NCI-H748 (cell line): ENCODE data around the gene MSRB3.

ENCODE experiments used
- DNase-seq: peaks from one replicate; lab custom pipeline; 2025; ENCODE audit not compliant: unreplicated experiment; lab: John Stamatoyannopoulos, UW

MSRB3 gene

GRCh38 chr12:65387396-65387795, 108.9 kb downstream of the MSRB3 start:
- DNase-seq, result no peak

DNA sequence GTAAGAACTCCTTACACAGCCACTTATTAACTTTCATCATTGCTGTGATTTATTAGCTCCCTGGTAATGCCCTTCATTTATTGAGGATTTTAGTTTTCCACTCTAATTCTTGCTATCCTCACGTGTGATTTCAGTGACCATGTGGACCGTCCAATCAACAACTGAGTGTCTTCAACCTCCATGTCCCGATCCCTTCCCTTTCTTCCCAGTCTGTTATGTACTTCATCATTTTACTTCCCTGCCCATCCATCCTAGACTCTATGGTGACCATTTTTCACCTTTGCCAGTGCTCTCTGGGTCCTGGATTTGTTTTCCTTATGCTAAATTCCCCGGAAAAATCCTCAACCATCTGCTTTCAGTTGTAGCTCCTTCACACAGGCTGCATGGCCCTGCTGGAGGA, 111.0 kb downstream of the MSRB3 start:
- DNase-seq, result no peak

GRCh38 chr12:65391711-65392110, 113.2 kb downstream of the MSRB3 start:
- no peak for DNase-seq

GRCh38 chr12:65392491-65392890, 114.0 kb downstream of the MSRB3 start:
- no peak for DNase-seq

DNA sequence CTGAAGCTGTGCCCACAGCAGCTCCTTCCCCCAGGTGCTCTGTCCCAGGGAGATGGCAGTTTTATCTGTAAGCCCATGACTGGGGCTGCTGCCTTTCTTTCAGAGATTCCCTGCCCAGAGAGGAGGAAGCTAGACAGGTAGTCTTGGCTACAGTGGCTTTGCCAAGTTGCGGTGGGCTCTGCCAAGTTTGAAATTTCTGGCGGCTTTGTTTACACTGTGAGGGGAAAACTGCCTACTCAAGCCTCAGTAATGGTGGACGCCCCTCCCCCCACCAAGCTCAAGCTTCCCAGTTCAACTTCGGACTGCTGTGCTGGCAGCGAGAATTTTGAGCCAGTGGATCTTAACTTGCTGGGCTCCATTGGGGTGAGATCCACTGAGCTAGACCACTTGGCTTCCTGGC, 124.7 kb downstream of the MSRB3 start:
- DNase-seq, result no peak

DNA sequence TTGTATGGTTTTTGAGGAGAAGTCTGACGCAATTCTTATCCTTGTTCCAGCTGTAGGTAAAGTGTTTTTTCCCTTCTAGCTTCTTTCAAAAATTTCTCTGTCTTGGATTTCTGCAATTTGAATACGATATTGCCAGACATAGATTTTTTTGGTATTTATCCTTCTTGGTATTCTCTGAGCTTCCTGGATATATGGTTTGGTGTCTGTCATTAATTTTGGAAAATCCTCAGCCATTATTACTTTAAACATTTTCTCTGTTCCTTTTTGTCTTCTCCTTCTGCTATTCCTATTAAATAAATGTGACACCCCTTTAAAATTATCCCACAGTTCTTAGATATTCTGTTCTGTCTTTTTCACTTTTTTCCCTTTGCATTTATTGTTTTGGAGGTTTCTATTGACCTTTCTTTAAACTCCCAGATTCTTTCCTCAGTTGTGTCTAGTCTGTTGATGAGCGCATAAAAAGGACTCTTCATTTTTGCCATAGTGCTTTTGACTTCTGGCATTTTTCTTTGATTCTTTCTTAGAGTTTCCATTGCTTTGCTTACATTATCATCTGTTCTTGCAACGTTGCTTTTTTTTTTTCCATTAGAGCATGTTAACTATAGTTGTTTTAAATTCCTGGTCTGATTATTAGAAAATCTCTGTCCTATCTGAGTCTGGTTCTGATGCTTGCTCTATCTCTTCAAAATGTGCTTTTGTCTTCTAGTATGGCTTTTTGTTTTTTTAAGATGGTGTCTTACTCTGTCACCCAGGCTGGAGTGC, 129.1 kb downstream of the MSRB3 start:
- no peak for DNase-seq

DNA sequence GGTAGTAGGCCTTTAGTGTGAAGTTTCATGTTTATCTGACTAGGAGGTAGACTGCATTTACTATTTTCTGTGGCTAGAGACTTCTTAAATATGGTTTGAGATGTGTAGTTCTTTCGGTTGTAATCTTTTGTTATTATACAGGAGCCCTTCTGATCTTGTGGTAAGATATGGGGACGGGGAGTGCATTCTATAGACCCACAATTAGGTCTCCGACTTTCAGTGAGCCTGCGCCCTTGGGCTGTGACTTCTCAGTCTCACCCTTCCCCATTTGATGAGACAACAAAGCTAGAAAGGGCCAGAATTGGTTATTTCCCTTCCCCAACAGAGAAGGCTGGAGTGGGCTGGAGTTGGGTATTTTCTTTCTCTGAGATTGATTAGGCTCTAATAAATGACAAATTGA, 130.0 kb downstream of the MSRB3 start:
- DNase-seq, result no peak

GRCh38 chr12:65409726-65410125, 131.2 kb downstream of the MSRB3 start:
- no peak for DNase-seq

- no peak for DNase-seq
Measured at GRCh38 chr12:65411171-65411570, 132.7 kb downstream of the MSRB3 start.

DNA sequence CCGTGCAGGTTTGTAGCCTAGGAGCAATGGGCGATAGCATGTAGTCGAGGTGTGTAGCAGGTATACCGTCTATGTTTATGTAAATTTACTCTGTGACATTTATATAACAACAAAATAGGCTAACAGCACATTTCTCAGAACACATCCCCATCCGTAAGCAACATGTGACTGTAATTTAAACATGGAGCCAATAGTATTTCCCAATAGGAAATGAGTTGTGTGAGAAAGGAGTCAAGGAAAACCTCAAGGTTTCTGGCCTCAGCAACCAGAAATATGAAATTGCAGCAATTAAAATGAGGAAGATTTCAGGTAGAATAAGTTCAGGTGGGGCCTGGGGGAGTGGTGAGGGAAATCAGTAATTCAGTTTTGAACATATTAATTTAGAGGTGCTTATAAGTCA, 136.0 kb downstream of the MSRB3 start:
- DNase-seq, result no peak

- DNase-seq, result no peak
Measured at GRCh38 chr12:65415826-65416225, 137.3 kb downstream of the MSRB3 start.

GRCh38 chr12:65419284-65420072, 141.0 kb downstream of the MSRB3 start:
- no peak for DNase-seq

- no peak for DNase-seq
Measured at GRCh38 chr12:65420941-65421340, 142.5 kb downstream of the MSRB3 start.

- no peak for DNase-seq
Measured at GRCh38 chr12:65427646-65428045, 149.2 kb downstream of the MSRB3 start.

GRCh38 chr12:65430006-65430405, 151.5 kb downstream of the MSRB3 start:
- DNase-seq, result no peak

DNA sequence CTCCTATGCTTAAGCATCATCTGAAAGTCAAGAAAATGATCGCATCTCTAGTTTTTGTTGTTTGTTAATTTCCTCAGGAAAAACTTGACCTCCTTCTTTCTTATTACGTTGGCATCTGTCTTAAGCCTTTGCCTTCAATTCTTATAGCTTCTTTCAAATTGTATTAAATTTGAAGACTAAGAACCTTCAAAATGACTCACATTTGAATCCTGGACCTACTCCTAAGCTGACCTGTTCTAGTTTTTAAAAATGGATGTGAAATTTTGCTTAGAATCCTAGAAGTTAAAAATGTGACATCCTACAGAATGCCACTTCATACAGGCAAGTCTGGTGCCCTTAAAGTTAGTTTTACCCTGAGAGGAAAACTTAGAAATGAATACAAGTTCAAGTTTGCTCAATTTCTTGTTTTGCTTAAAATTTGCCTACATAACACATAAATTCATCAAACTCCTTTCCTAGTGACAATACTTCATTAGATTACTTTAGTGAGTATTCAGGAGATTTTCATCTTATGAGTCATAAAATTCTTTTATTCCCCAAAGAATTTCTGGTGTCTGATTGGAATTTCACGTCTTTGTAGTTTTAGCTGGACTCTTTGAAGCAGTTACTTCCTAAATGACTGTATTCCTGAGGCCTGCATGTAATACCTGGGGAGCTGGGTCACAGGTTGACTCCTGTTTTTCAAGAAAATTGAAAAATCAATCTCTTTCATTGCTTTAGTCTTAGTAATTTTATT, 152.3 kb downstream of the MSRB3 start:
- no peak for DNase-seq

GRCh38 chr12:65432114-65432513, 153.6 kb downstream of the MSRB3 start:
- no peak for DNase-seq

GRCh38 chr12:65432651-65433050, 154.2 kb downstream of the MSRB3 start:
- no peak for DNase-seq

DNA sequence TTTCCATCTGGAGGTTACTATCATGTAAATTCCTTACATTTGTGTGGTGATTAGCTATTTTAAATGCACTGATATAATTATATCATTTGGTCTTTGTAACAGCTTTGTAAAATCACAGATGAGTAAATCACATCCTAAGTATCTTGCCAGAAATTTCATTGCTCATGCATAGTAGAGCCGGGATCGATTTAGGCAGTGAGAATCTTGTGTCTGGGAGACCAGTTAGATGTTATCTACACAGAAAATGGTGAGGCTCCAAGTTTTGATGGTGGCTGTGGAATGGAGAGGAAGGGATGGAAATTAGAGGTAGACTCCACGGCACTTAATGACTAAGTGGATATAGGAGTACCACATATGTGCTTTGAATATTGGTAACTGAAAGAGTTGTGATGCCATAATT, 156.3 kb downstream of the MSRB3 start:
- DNase-seq, result no peak

GRCh38 chr12:65443038-65443437, 164.6 kb downstream of the MSRB3 start:
- no peak for DNase-seq

DNA sequence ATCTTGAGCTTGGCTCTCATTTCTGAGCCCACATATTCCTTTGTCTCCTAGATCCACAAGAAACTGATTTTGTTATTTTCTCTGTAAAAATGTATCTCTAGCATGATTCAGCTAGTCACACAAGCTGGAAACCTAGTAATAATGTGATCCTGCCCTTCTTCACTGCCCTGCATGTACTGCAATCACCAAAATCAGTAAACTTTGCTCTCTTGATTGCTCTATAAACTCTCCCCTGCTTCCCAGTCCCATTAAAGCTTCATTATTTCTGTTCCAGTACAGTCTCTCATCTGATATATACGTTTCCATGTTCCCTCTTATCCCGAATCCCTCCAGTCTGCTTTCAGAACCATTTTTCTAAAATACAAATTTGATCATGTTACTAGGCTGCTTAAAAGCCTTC, 166.5 kb downstream of the MSRB3 start:
- DNase-seq, result no peak

DNA sequence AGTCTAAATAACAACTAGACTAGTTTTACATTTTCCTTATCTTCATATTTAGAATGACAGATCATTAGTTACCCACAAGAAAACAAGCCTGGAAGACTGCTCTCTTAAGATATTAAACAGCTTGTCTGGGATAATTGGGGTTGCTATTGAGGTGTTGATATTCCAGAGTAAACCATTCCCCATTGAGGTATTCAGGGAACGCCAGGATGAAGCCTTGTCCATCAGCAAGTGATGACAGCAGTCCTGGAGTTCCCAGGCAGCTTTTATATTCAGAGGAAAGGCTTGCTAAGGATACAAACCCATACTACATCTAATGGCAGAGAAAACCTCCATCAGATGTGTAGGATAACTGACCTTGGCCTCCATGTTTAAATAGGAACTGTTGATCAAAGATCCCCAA, 168.4 kb downstream of the MSRB3 start:
- DNase-seq, result no peak
